Heart right ventricle (tissue), 16 donors: ENCODE results near the gene HCK. TPM values are rescaled to one million over a fixed set of nuclear protein-coding genes. Genes with fewer than 3 reads are reported as not detected.

Source experiments
- ATAC-seq, 8 donors: fragments of 200-7000 bp; cut with Tn5 transposase; one replicate each; pipeline ENCODE4 v1.9.1; 2020; ENCODE audit warnings: mild to moderate bottlenecking in 8 of 8, moderate library complexity in 8 of 8, moderate number of reproducible peaks in 1 of 8
- DNase-seq, 2 donors: peaks; one replicate each; pipeline ENCODE4 v3.0.0-alpha.2; 2020
- H3K27ac ChIP-seq, 10 donors: fragments of 200-600 bp; sonication (generic) in 2 of 10; one replicate each; pipeline versions ENCODE4 v1.5.0 to v1.8.0; 2020 to 2022; ENCODE audit warnings: mild to moderate bottlenecking in 3 of 10
- H3K27me3 ChIP-seq, 7 donors: fragments of 200-600 bp; one replicate each; pipeline ENCODE4 v1.8.0; 2021 to 2022; ENCODE audit warnings: mild to moderate bottlenecking in 2 of 7
- H3K36me3 ChIP-seq, 9 donors: fragments of 200-600 bp; sonication (generic) in 1 of 9; one replicate each; pipeline versions ENCODE4 v1.5.0 to v1.8.0; 2020 to 2022; ENCODE audit warnings: mild to moderate bottlenecking in 2 of 9
- H3K4me1 ChIP-seq, 9 donors: fragments of 200-600 bp; sonication (generic) in 1 of 9; one replicate each; pipeline versions ENCODE4 v1.5.0 to v1.8.0; 2020 to 2022; ENCODE audit warnings: mild to moderate bottlenecking in 4 of 9
- H3K4me3 ChIP-seq, 10 donors: fragments of 200-600 bp; sonication (generic) in 2 of 10; one replicate each; pipeline versions ENCODE4 v1.5.0 to v1.8.0; 2020 to 2022; ENCODE audit warnings: mild to moderate bottlenecking in 7 of 10, moderate library complexity in 2 of 10
- H3K9me3 ChIP-seq, 11 donors: fragments of 200-600 bp in 10 of 11; sonication (generic) in 2 of 11; one replicate each; pipeline versions ENCODE4 v1.5.0 to v1.8.0; 2013 to 2022; ENCODE audit warnings: mild to moderate bottlenecking in 2 of 11, control low read depth in 1 of 11, moderate library complexity in 1 of 11
- CTCF ChIP-seq, 9 donors: fragments of 200-600 bp; sonication (generic) in 2 of 9; IDR thresholded peaks; one replicate each; pipeline versions ENCODE4 v1.5.0 to v1.8.0; 2021 to 2022; ENCODE audit warnings: antibody characterized with exemption in 9 of 9, mild to moderate bottlenecking in 5 of 9, moderate library complexity in 1 of 9
- WGBS, 2 donors: extraction: QIAGEN DNeasy Blood & Tissue Kit; methylation state at CpG; one replicate each; pipeline ENCODE4 v1.1.7; 2013; ENCODE audit warnings: inconsistent platforms in 1 of 2; 5-methylcytosine and 5-hydroxymethylcytosine counted together
- intact Hi-C, 10 donors: fragments of 100-400 bp; cut with DNase I; formaldehyde crosslinking; loops; one replicate each; pipeline versions ENCODE4 v1.11.1 to v1.14.2; 2022
- polyA plus RNA-seq, 2 donors: library from polyadenylated mRNA; stranded (reverse); fragments of 200-250 nt; gene quantifications; one replicate each; pipeline ENCODE4 v1.2.3, GENCODE V29; 2013
- total RNA-seq, 10 donors: library from RNA; stranded (reverse); fragmentation: NEBNext Ultra II Directional in 3 of 10; extraction: Animal tissue kit (Norgen Biotek cat#: 25700) in 3 of 10; gene quantifications; one replicate each; pipeline versions ENCODE4 v1.2.1 to v1.2.4, GENCODE V29; 2021 to 2023
- donor health status: Arrhythmogenic right ventricular cardiomyopathy.
- donor health status: ischemic (EF 13 %, LVEDD 7.1; RV severe dilation, severe dysfunction).
- donor health status: healthy with polysubstance abuse.
- donor health status: DM: no; HTN: yes; CAD: no.
- donor health status: DM: no; HTN: no; CAD: no.
- donor health status: ischemic (EF 25% LVEDD 6.9; RV normal size, moderate dysfunction).
- donor health status: ischemic (EF 25% LVEDD 5.7; RV mildly dilated, moderate dysfunction).
- donor health status: healthy.
- donor health status: DM: yes; HTN: yes; CAD: no.
- donor health status: Ischemic cardiomyopathy.
- donor health status: ischemic (EF 35%, LVEDD 5.7; RV mildly dilated, moderate dysfunction).
- donor health status: nonischemic (EF 11% LVEDD 7.7; RV severe dilation, severe dysfunction).
- donor health status: DM: yes; HTN: yes; CAD: no.
- donor health status: PGD.
- donor health status: ischemic (EF 29% LVEDD 5.4; RV normal size, mild dysfunction).
- donor health status: nonischemic (EF 23%, LVEDD 6.1; RV moderate dilation, normal function).

The HCK gene
- total and polyA plus RNA-seq, 12 donors = 1.6 to 22.9 (median 3.0) TPM

- 70 to 72% methylated on average over 5 of the region's 5 CpGs for whole genome bisulfite sequencing, 2 donors
Measured at GRCh38 chr20:32089637-32090362, 37.8 kb downstream of the HCK start.

GRCh38 chr20:32091888-32092346 is 39.9 kb downstream of the HCK start:
- Histone ChIP-seq H3K27ac (no peak overlapping the region), H3K36me3 (peaks cover 0 to 89% (median 0%) of the 10 kb centered on the region in 9 donors), H3K4me3 (no peak overlapping the region), H3K27me3 (peaks cover 0 to 10% (median 0%) of the 10 kb centered on the region in 7 donors), H3K4me1 (peaks cover 0 to 6% (median 0%) of the 10 kb centered on the region in 9 donors), H3K9me3 (no peaks in the 10 kb centered on the region)
- TF ChIP-seq CTCF (IDR thresholded peaks at IDR 0.05) = peak; percentile 76 to 98 (median 92)
- ATAC-seq = peak in 6 of 8 donors; percentile 28 to 85 (median 76)
- intact Hi-C loops = loop anchor here in 8 of 10 donors (5.0 to 10.0 kb wide), 5 partner anchors 57 to 267 kb away; no protein-coding TSS in a partner anchor
- DNase-seq = peak; percentile 66 to 68
- WGBS, 2 donors = 5% methylated on average over 7 of the region's 7 CpGs

More at GRCh38 chr20:32089637-32090362, 37.8 kb downstream of the HCK start:
- H3K36me3 ChIP-seq = peaks cover 0 to 84% (median 0%) of the 10 kb centered on the region in 9 donors
- no peaks in the 10 kb centered on the region for H3K9me3 ChIP-seq
- intact Hi-C loops = loop anchor here (5.0 to 10.0 kb wide), 6 partner anchors 55 to 265 kb away; partner anchors contain the start of gene FOXS1 (in 1 of the 10)
- peaks cover 0 to 6% (median 0%) of the 10 kb centered on the region in 9 donors for H3K4me1 ChIP-seq
- H3K27ac ChIP-seq = no peak overlapping the region
- DNase-seq (no peak), ATAC-seq (no peak)
- no peaks in the 10 kb centered on the region for H3K27me3 ChIP-seq
- TF ChIP-seq CTCF (IDR thresholded peaks at IDR 0.05) = no peak
- H3K4me3 ChIP-seq = no peak overlapping the region

GRCh38 chr20:32098786-32099185 is 46.7 kb downstream of the HCK start:
- ATAC-seq (no peak), DNase-seq (no peak)
- intact Hi-C loops = loop anchor here in 7 of 10 donors (10.0 kb wide), 3 partner anchors 64 to 274 kb away; no protein-coding TSS in a partner anchor
- no peak for TF ChIP-seq CTCF (IDR thresholded peaks at IDR 0.05)
- H3K4me3 ChIP-seq = no peak overlapping the region
- no peak overlapping the region for H3K27ac ChIP-seq
- H3K36me3 ChIP-seq = peaks cover 0 to 82% (median 0%) of the 10 kb centered on the region in 9 donors
- H3K9me3 ChIP-seq = no peaks in the 10 kb centered on the region
- H3K4me1 ChIP-seq = no peaks in the 10 kb centered on the region
- 74 to 76% methylated on average over 6 of the region's 6 CpGs for WGBS, 2 donors
- peaks cover 0 to 33% (median 4%) of the 10 kb centered on the region in 7 donors for H3K27me3 ChIP-seq

- Histone ChIP-seq H3K27me3 (no peaks in the 10 kb centered on the region), H3K4me1 (peaks cover 0 to 41% (median 29%) of the 10 kb centered on the region in 9 donors), H3K27ac (peak overlapping the region in 8 of 10 donors; percentile 80 to 99 (median 97)), H3K36me3 (no peaks in the 10 kb centered on the region), H3K4me3 (peak overlapping the region in 9 of 10 donors; percentile 69 to 96 (median 79)), H3K9me3 (no peaks in the 10 kb centered on the region)
- intact Hi-C loops = loop anchor here in 1 of 10 donors (5.0 kb wide), 1 partner anchor 98 kb away; the partner anchor contains the start of genes PLAGL2 and POFUT1
- TF ChIP-seq CTCF (IDR thresholded peaks at IDR 0.05) = no peak
- peak in 1 of 8 donors; percentile 1 for ATAC-seq
- no peak for DNase-seq
- 56 to 59% methylated on average over 5 of the region's 5 CpGs for WGBS, 2 donors
Measured at GRCh38 chr20:32108814-32109391, 56.9 kb downstream of the HCK start.
